ENCODE results near the gene FKBP8. TPM values are rescaled to one million over a fixed set of nuclear protein-coding genes. Genes with fewer than 3 reads are reported as not detected.
"Not testable (repeated sequence)": the region's sequence is repeated elsewhere in the genome, so short reads cannot be mapped to it uniquely, and the experiment has no call there.

The FKBP8 gene
- total RNA-seq = 100 to 1,000 TPM; 189 to 224 TPM
- long read RNA-seq, donor 1, transcript FKBP8-201 (9 exons, 1,710 nt) = minor isoform, 64 of 189 reads
- long read RNA-seq, donor 1, transcript FKBP8-213 (9 exons, 1,849 nt) = major isoform, 94 of 189 reads
- long read RNA-seq, donor 1, partial matches to known transcripts = 21 of 189 reads
- long read RNA-seq, donor 1, other reads (novel, unspliced or antisense) = 8 of 189 reads
- long read RNA-seq, donor 2, transcript FKBP8-213 (9 exons, 1,849 nt) = major isoform, 31 of 73 reads
- long read RNA-seq, donor 2, transcript FKBP8-201 (9 exons, 1,710 nt) = minor isoform, 14 of 73 reads
- long read RNA-seq, donor 2, partial matches to known transcripts = 24 of 73 reads
- long read RNA-seq, donor 2, other reads (novel, unspliced or antisense) = 3 of 73 reads

DNA sequence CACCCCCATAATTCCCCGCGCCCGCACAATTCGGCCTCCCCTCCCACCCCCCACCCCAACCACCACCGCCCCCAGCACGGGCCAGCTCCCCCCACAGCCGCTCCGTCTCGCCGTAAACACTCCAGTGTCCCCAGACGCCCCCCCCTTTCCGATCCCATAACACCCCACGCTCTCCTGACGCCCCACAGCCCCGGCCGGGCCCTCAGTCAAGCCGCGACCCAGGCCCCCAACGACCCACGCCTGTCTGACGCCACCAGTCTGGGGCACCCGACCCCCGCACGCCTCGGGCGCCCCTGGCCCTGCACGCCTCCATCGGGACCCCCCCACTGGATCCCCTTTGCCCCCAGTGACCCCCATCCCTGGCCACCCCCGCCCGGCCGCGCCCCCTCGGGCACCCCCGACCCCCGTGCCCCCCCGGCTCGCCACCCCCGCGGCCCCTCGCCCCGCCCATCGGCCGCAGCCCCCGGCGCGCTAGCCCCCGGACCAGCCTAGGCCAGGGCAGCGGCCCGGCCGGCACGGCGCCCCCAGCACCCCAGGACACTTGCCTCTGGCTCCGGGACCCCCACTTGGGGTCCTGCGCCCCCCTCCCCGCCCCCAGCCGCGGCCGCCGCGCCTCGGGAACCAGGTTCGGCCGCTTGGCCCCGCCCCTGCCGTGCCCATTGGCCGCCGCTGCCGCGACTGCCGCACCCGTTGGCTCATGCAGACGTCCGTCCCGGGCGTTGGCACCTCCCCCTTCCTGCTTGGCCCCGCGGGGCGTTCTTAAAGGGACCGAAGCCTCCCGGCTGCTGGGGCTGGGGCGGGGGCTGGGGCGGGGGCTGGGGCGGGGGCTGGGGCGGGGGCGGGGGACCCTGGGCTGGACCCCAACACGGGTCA lies at the start of gene FKBP8:
TSS of gene FKBP8 (minus strand) at position 633 of the 873 bp plus-strand sequence. CDS start 1,603 bp downstream, outside the sequence.
- intact Hi-C loops (cut with DNase I) = no loop called here

DNA sequence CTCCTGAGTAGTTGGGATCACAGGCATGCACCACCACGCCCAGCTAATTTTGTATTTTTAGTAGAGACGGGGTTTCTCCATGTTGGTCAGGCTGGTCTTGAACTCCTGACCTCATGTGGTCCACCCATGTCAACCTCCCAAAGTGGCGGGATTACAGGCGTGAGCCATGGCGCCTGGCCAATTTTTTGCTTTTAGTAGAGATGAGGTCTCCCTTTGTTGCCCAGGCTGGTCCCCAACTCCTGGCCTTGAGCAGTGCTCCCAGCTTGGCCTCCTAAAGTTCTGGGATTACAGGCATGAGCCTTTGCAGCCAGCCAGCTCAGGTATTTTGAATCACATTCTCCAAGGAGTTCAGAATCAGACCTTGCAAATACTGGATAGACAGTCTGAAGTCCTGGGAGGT lies 49.4 kb upstream of the FKBP8 start:
- intact Hi-C loops (cut with DNase I) = loop anchor here (5.0 to 10.0 kb wide), 2 partner anchors 80 to 252 kb away; no protein-coding TSS in a partner anchor

More for the DNA sequence above, at the start of gene FKBP8:
- peak; percentile 98 for DNase-seq (ENCODE audit: low spot score)

GRCh38 chr19:18591735-18592385 lies 48.5 kb upstream of the FKBP8 start:
- intact Hi-C loops (cut with DNase I) = loop anchor here (2.0 to 10.0 kb wide), 3 partner anchors 80 to 253 kb away; no protein-coding TSS in a partner anchor
- DNase-seq (ENCODE audit: low spot score) = no peak

More for the DNA sequence above, 49.4 kb upstream of the FKBP8 start:
- DNase-seq (ENCODE audit: low spot score) = not testable (repeated sequence)

DNA sequence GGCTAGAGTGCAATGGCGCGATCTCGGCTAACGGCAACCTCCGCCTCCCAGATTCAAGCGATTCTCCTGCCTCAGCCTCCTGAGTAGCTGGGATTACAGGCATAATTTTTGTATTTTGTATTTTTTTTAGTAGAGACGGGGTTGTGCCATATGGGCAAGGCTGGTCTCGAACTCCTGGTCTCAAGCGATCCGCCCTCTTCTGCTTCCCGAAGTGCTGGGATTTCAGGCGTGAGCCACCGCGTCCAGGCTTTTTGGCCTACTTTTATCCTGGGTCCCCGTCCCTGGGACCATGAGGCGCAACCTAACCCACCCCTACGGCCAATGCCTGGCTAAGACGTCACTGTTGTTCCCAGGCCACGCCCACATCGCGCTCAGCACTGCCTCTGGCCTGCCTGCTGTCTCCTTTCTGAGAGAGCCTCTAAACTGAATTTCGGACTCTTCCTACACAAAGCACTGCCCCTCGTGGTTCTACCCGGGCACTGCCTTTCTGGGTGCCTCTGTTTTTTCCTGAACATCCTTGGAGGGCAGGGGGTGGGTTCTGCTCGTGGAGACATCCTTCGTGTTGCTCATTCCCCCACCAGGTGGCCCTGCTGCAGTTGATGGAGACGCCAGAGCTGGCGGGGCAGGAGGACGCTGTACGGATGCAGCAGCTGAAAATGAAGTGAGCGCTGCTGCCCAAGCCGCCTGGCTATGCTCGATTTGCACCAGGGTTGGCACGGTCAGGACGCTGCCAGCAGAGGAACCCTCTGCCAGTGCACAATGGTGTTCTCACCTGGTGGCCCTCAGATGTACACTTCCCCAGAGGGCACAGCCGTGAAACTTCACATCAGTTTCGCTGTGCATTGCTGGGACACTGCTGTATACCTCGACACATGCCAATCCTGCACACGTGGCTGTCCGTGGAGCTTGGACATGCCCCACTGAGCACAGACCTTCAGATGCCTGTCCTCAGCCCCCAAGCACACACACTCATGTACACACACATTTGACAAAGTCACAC lies 47.2 kb upstream of the FKBP8 start:
- intact Hi-C loops (cut with DNase I) = loop anchor here (2.0 to 10.0 kb wide), 3 partner anchors 82 to 254 kb away; no protein-coding TSS in a partner anchor
- peak; percentile 90 for DNase-seq (ENCODE audit: low spot score)

GRCh38 chr19:18589380-18590272 lies 46.3 kb upstream of the FKBP8 start:
- intact Hi-C loops (cut with DNase I) = loop anchor here (2.0 to 10.0 kb wide), 4 partner anchors 83 to 255 kb away; no protein-coding TSS in a partner anchor
- peak; percentile 94 for DNase-seq (ENCODE audit: low spot score)

DNA sequence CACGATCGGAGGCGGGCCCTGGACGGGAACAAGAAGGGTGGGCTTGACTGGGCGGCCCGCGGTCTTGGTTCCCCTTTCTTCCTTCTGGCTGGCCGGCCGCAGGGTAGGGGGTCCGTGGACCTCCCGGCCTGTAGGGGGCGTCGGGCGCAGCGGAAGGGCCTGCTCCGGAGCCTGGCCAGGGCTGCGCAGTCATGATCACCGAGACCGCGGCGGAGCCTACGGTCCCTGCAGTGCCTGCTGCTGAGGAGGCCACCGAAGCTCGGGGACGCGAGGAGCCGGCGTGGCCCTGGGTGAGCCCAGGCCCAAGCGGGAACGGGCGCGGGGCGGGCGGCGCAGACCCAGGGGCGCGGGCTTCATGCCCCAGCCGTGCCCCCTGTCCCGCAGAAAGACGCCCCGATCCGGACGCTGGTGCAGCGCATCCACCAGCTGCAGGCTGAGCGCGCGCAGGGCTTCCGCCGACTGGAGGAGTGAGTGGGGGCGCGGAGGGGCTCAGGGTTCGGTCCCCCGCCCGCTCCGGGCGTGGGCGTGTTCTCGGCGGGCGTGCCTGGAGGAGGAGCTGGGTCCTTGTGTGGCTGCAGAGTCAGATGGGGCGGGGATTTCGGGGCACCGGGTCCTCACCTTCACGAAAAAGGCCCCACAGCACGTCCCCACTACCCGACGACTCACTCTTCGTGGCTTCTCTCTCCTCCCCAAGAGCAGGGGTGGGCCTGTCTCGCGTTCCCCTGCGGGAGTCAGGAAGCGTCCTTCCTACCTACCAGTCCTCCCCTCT lies 45.4 kb upstream of the FKBP8 start, which contains the start of gene REX1BD:
TSS of gene REX1BD (plus strand) at position 188 of the 769 bp plus-strand sequence. CDS start at position 192, 4 bp downstream.
- peak; percentile 97 for DNase-seq (ENCODE audit: low spot score)
- intact Hi-C loops (cut with DNase I) = loop anchor here in 1 of 2 donors (10.0 kb wide), 1 partner anchor 144 kb away; no protein-coding TSS in a partner anchor

GRCh38 chr19:18587962-18588610 lies 44.7 kb upstream of the FKBP8 start:
- intact Hi-C loops (cut with DNase I) = loop anchor here in 1 of 2 donors (10.0 kb wide), 1 partner anchor 143 kb away; no protein-coding TSS in a partner anchor
- no peak for DNase-seq (ENCODE audit: low spot score)

GRCh38 chr19:18587561-18587960 lies 44.2 kb upstream of the FKBP8 start:
- no peak for DNase-seq (ENCODE audit: low spot score)
- intact Hi-C loops (cut with DNase I) = loop anchor here in 1 of 2 donors (10.0 kb wide), 1 partner anchor 143 kb away; no protein-coding TSS in a partner anchor

- intact Hi-C loops (cut with DNase I) = loop anchor here in 1 of 2 donors (10.0 kb wide), 1 partner anchor 142 kb away; no protein-coding TSS in a partner anchor
- no peak for DNase-seq (ENCODE audit: low spot score)
Observed at GRCh38 chr19:18586306-18586705, 42.9 kb upstream of the FKBP8 start.

DNA sequence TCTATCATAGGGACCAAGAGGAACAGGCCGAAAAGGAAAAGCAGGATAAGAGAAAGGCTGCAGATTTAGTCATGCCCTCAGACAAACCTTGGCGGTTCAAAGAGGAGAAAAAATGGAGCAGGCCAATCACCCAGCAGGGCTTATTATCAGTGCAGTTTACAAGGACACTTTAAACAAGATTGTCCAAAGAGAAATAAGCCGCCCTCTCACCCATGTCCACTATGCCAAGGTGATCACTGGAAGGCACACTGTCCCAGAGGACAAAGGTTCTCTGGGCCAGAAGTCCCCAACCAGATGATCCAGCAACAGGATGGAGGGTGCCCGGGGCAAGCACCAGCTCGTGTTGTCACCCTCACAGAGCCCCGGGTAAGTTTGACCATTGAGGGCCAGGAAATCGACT lies 36.9 kb upstream of the FKBP8 start:
- intact Hi-C loops (cut with DNase I) = loop anchor here in 1 of 2 donors (10.0 kb wide), 1 partner anchor 136 kb away; no protein-coding TSS in a partner anchor
- DNase-seq (ENCODE audit: low spot score) = no peak

DNA sequence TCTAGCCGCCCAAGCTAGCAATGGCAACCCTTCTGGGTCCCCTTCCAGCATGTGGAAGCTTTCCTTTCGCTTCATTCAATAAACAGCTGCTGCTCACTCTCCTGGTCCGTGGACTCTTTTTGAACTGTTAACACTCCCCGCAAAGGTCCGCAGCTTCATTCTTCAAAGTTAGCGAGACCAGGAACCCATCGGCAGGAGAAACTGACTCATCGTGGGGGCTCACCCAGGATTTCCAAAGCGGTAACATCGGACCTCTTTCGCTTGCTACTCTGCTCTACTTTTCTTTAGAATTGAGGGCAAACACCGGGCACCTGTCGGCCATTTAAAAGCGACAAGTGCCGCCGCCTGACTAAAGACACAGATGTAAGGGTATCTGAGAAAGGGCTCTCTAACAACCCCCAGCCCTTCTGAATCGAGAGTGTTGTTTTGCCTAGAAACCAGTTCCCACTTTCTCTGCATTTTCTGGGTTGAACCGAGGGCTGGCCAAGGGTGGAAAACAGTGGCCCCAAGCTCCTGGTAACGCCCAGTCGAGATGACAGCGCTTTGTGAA lies 34.1 kb upstream of the FKBP8 start:
- intact Hi-C loops (cut with DNase I) = no loop called here
- no peak for DNase-seq (ENCODE audit: low spot score)

DNA sequence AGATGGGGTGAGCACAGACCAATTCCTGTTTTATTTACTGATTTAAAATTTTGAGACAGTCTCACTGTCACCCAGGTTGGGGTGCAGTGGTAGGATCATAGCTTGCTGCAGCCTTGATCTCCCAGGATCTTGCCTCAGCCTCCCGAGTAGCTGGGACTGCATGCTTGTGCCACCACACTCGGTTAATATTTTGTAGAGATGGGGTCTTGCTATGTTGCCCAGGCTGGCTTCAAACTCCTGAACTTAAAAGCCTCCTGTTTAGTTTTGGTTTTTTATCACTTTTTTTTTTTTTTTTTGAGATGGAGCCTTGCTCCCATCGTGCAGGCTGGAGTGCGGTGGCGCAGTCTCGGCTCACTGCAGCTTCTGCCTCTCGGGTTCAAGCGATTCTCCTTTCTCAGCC lies 33.0 kb upstream of the FKBP8 start:
- no peak for DNase-seq (ENCODE audit: low spot score)
- intact Hi-C loops (cut with DNase I) = no loop called here

- intact Hi-C loops (cut with DNase I) = no loop called here
- no peak for DNase-seq (ENCODE audit: low spot score)
Observed at GRCh38 chr19:18574691-18575291, 31.4 kb upstream of the FKBP8 start.

- intact Hi-C loops (cut with DNase I) = no loop called here
- DNase-seq (ENCODE audit: low spot score) = peak; percentile 100
Observed at GRCh38 chr19:18571564-18572344, 28.4 kb upstream of the FKBP8 start, which contains the start of gene UBA52. Gene UBA52 (plus strand): TSS chr19:18571857. CDS start chr19:18573301, 1,444 bp downstream.
